K562 (cell line): ENCODE measurements around the gene SOWAHC. TPM values are rescaled to one million over a fixed set of nuclear protein-coding genes. Genes with fewer than 3 reads are reported as not detected.

Experiments
- ATAC-seq: fragments of 200-7000 bp; cut with Tn5 transposase; 3 replicates; pipeline ENCODE4 v1.9.1; 2020; ENCODE audit warnings: moderate library complexity
- BruUV-seq: library from RNA; stranded (reverse); fragments of 400-500 nt; replicated peaks from 2 replicates; lab custom pipeline; 2021; lab: Mats Ljungman, UMichigan
- CTCF ChIA-PET: fragments of 300-600 bp; formaldehyde crosslinking; extraction: SDS; loops from one replicate; lab custom pipeline; 2021; ENCODE audit warnings: low intra/inter-chr PET ratio; lab: Yijun Ruan, JAX
- POLR2A ChIA-PET: fragments of 300-600, 350-650 bp; sonication (Branson Sonifier 250); formaldehyde crosslinking; extraction: SDS; loops from one replicate; lab custom pipeline; 2021; ENCODE audit warnings: antibody characterized with exemption, inconsistent platforms; lab: Yijun Ruan, JAX
- DNase-seq, 4 experiments: peaks; one replicate each; pipeline versions ENCODE4 v3.0.0 to v3.0.0-alpha.2; 2011 to 2018; ENCODE audit warnings: low spot score in 3 of 4, mixed read lengths in 3 of 4; ENCODE audit errors: extremely low read depth in 1 of 4
- FAIRE-seq: peaks from 2 replicates; lab custom pipeline; 2011; peaks lifted over from hg19 to GRCh38; lab: Jason Lieb, UNC
- H2AFZ ChIP-seq: 2 replicates; pipeline ENCODE4 v1.6.0; 2011; ENCODE audit warnings: low read depth, low read length, control low read depth, inconsistent platforms
- H3K27ac ChIP-seq: fragments of 200-600 bp; 3 replicates; pipeline ENCODE4 v1.8.0; 2011; ENCODE audit warnings: low read depth, mild to moderate bottlenecking, control low read depth, inconsistent platforms, low read length, moderate library complexity, mixed read lengths; ENCODE audit errors: extremely low read depth
- H3K27me3 ChIP-seq, 2 experiments: fragments of 300-600 bp in 1 of 2; 2 replicates in 1 of 2; 3 replicates in 1 of 2; pipeline versions ENCODE4 v1.6.0 to v1.8.0; 2011; ENCODE audit warnings: inconsistent platforms in 2 of 2, low read length in 2 of 2, mild to moderate bottlenecking in 1 of 2, mixed read lengths in 1 of 2, moderate library complexity in 1 of 2; ENCODE audit not compliant: control insufficient read depth in 2 of 2, insufficient read depth in 2 of 2
- H3K36me3 ChIP-seq: fragments of 300-600 bp; 3 replicates; pipeline ENCODE4 v1.8.0; 2011; ENCODE audit warnings: mild to moderate bottlenecking, low read length, inconsistent platforms; ENCODE audit not compliant: control insufficient read depth, insufficient read depth
- H3K4me1 ChIP-seq, 2 experiments: fragments of 200-600 bp in 1 of 2; replicated peaks in 1 of 2; 2 replicates in 1 of 2; 3 replicates in 1 of 2; pipeline versions ENCODE4 v1.5.1 to v1.8.0; 2011; ENCODE audit warnings: inconsistent platforms in 2 of 2, low read length in 2 of 2, mild to moderate bottlenecking in 1 of 2, mixed read lengths in 1 of 2, moderate library complexity in 1 of 2; ENCODE audit not compliant: control insufficient read depth in 2 of 2, insufficient read depth in 2 of 2
- H3K4me2 ChIP-seq: 2 replicates; pipeline ENCODE4 v1.6.1; 2011; ENCODE audit warnings: low read length, control low read depth, inconsistent platforms, mixed read lengths; ENCODE audit not compliant: insufficient read depth
- H3K4me3 ChIP-seq: fragments of 200-600 bp; sonication (generic), shearing (Covaris generic); 2 replicates; pipeline ENCODE4 v1.5.1; 2016; ENCODE audit warnings: control low read depth, inconsistent platforms
- H3K79me2 ChIP-seq: fragments of 200-600 bp; 3 replicates; pipeline ENCODE4 v1.8.0; 2011; ENCODE audit warnings: low read length, inconsistent platforms; ENCODE audit not compliant: control insufficient read depth, insufficient read depth
- H3K9ac ChIP-seq, 2 experiments: 2 replicates each; pipeline versions ENCODE4 v1.6.0 to v1.6.1; 2011; ENCODE audit warnings: low read depth in 2 of 2, low read length in 2 of 2, control low read depth in 1 of 2, inconsistent platforms in 1 of 2, mild to moderate bottlenecking in 1 of 2, mixed read lengths in 1 of 2; ENCODE audit not compliant: insufficient read depth in 1 of 2
- H3K9me1 ChIP-seq: one replicate; pipeline ENCODE4 v1.6.0; 2011; ENCODE audit warnings: inconsistent platforms, mild to moderate bottlenecking, low read length, moderate library complexity; ENCODE audit not compliant: control insufficient read depth, insufficient read depth
- H3K9me3 ChIP-seq: replicated peaks from 2 replicates; pipeline ENCODE4 v1.5.1; 2011; ENCODE audit warnings: low read depth, low read length, inconsistent platforms; ENCODE audit not compliant: control insufficient read depth, insufficient read depth
- H4K20me1 ChIP-seq: replicated peaks from 2 replicates; pipeline ENCODE4 v1.6.1; 2011; ENCODE audit warnings: low read length, inconsistent platforms, mixed read lengths; ENCODE audit not compliant: control insufficient read depth, insufficient read depth
- FIP1L1 ChIP-seq: fragments of 200-400 bp; formaldehyde crosslinking; IDR thresholded peaks from 2 replicates; pipeline ENCODE4 v1.6.1; 2018; ENCODE audit warnings: mild to moderate bottlenecking, low read depth, low read length; ENCODE audit not compliant: poor library complexity, severe bottlenecking
- ZBTB26 ChIP-seq: fragments of 450-650 bp; formaldehyde crosslinking; IDR thresholded peaks from 2 replicates; pipeline ENCODE4 v1.4.0; 2022; ENCODE audit warnings: missing genetic modification characterization
- ZNF707 ChIP-seq: fragments of 250-450 bp; sonication (Bioruptor Pico); conservative IDR thresholded peaks from 2 replicates; pipeline ENCODE4 v1.8.0; 2022; ENCODE audit warnings: inconsistent platforms, mild to moderate bottlenecking, moderate library complexity
- WGBS: fragments of 100-300 bp; shearing (Covaris generic); methylation state at CpG from one replicate; pipeline ENCODE4 v1.1.6; 2016; ENCODE audit warnings: low coverage, mixed read lengths; ENCODE audit not compliant: insufficient coverage; ENCODE audit errors: missing lambda C conversion rate; 5-methylcytosine and 5-hydroxymethylcytosine counted together
- in situ Hi-C: fragments of 300-500 bp; cut with MboI; formaldehyde crosslinking; loops from 4 replicates; pipeline ENCODE4 v1.15.0; 2018; ENCODE audit warnings: inconsistent platforms, mixed read lengths
- intact Hi-C: fragments of 100-400 bp; cut with micrococcal nuclease; formaldehyde crosslinking; loops from 2 replicates; pipeline ENCODE4 v1.14.2; 2022
- polyA plus RNA-seq, 8 experiments: library from polyadenylated mRNA; depleted of rRNA in 4 of 8; stranded (reverse) in 5 of 8; unstranded in 3 of 8; fragments of >200 nt; fragmentation: Nextera tagmentation in 2 of 8; fragmentation: Illumina TruSeq in 1 of 8; extraction: Ambion mirVana in 2 of 8; extraction: Trizol in 1 of 8; gene quantifications; 2 replicates each; pipeline versions ENCODE4 v1.2.1 to v1.2.3, GENCODE V29; 2011 to 2014; ENCODE audit warnings: inconsistent platforms in 1 of 8, missing spikeins in 1 of 8
- total RNA-seq, 7 experiments: library from RNA; depleted of rRNA in 6 of 7; stranded (reverse); fragments of >200 nt in 6 of 7; fragmentation: Illumina TruSeq in 2 of 7; extraction: Trizol in 2 of 7; gene quantifications; 2 replicates each; pipeline versions ENCODE4 v1.2.1 to v1.2.3, GENCODE V29; 2011 to 2021; ENCODE audit warnings: low replicate concordance in 1 of 7

Gene SOWAHC
- total and polyA plus RNA-seq, 9 of the 15 experiments (the other 6 are each of a cell fraction or from before 2014, with no cell fraction given), result 0.04 TPM; not detected in 8

- intact Hi-C loops, result no loop called here
- no peaks in the 10 kb centered on the region for H3K79me2 ChIP-seq
- H3K4me2 ChIP-seq, result no peak overlapping the region
- H4K20me1 ChIP-seq, result no peaks in the 10 kb centered on the region
- H3K27ac ChIP-seq, result no peak overlapping the region
- FAIRE-seq, result no peak
- CTCF ChIA-PET, result no interaction called here
- TF ChIP-seq ZNF707 (CRISPR knock-in tag) (no peak), FIP1L1 (no peak), ZBTB26 (CRISPR knock-in tag) (no peak)
- TF ChIP-seq, all 486 proteins: peak for 0
- Histone ChIP-seq H3K36me3 (no peaks in the 10 kb centered on the region), H3K4me1 (no peaks in the 10 kb centered on the region), H2AFZ (no peak overlapping the region), H3K4me3 (no peak overlapping the region), H3K9ac (no peak overlapping the region), H3K27me3 (no peaks in the 10 kb centered on the region), H3K9me1 (no peaks in the 10 kb centered on the region), H3K9me3 (no peaks in the 10 kb centered on the region)
- in situ Hi-C loops, result no loop called here
- ATAC-seq (no peak), DNase-seq (no peak)
- no TSS peak for BruUV-seq
- POLR2A ChIA-PET, result no interaction called here
- WGBS, result 63% methylated on average over 22 of the region's 90 CpGs
Measured at GRCh38 chr2:109614715-109615636, 812 bp downstream of the SOWAHC start.
